Esophagus muscularis mucosa (tissue), 4 donors: ENCODE results near the gene HOXA7.

ENCODE experiments used
- EP300 ChIP-seq: sonication (generic); formaldehyde crosslinking; IDR thresholded peaks from one replicate; pipeline ENCODE4 v1.6.1; 2017; ENCODE audit warnings: antibody characterized with exemption
- POLR2A ChIP-seq: fragments of 450-650 bp; IDR thresholded peaks from one replicate; pipeline ENCODE4 v1.6.1; 2017; ENCODE audit warnings: antibody characterized with exemption, moderate library complexity, mild to moderate bottlenecking, low read depth
- TF ChIP-seq, protein P1 (sequence below), 3 experiments: fragments of 200-600 bp in 2 of 3; fragments of 450-650 bp in 1 of 3; sonication (generic) in 2 of 3; IDR thresholded peaks; one replicate each; pipeline ENCODE4 v1.5.1; 2017 to 2019; ENCODE audit warnings: antibody characterized with exemption in 3 of 3, mild to moderate bottlenecking in 2 of 3, moderate library complexity in 1 of 3

DNA sequence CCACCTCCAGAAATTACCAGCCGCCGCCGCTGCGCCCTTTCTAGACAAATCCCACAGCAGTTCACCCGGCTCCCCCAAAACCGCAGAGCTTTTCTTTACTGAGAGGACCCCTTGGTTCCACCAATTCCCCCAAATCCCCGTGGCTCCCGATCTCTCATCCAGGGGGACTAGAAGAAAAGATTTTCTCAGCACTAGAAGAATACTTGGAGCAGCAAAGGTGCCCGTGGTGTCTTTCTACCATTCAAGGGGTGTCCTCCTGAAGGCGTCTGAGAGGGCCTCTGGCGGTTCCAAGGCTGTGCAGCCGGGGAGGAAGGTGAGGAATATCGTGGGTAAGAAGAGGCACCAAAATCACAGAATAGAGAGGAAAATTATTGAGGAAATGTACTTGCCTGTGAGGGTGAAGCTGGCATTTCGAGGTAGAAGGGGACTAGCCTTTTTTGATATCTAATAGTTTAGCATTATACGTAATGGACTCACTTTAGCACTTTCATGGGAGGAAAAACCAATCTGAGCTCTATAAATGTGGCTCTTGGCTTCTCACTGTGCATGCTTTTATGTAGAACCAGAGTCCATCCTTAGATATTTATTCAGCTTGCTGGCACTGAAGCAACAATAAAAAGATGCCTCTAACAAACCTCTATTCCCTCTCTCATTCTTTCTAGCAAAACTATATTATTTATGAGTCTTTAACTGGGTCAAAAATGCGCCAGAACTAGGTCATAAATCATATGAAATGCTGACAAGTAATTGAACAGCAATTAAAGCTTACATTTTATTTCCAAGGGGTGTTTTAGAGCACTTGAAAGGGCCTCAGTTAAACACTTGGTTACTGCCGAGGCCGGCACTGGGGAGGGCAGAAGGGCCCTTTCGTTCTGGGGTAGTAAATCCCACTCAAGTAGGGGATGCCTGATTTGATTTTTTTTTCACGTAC, 40.2 kb downstream of the HOXA7 start:
- no peak for TF ChIP-seq EP300
- TF ChIP-seq, protein P1, sequence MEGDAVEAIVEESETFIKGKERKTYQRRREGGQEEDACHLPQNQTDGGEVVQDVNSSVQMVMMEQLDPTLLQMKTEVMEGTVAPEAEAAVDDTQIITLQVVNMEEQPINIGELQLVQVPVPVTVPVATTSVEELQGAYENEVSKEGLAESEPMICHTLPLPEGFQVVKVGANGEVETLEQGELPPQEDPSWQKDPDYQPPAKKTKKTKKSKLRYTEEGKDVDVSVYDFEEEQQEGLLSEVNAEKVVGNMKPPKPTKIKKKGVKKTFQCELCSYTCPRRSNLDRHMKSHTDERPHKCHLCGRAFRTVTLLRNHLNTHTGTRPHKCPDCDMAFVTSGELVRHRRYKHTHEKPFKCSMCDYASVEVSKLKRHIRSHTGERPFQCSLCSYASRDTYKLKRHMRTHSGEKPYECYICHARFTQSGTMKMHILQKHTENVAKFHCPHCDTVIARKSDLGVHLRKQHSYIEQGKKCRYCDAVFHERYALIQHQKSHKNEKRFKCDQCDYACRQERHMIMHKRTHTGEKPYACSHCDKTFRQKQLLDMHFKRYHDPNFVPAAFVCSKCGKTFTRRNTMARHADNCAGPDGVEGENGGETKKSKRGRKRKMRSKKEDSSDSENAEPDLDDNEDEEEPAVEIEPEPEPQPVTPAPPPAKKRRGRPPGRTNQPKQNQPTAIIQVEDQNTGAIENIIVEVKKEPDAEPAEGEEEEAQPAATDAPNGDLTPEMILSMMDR (IDR thresholded peaks at IDR 0.05): no peak
- TF ChIP-seq POLR2A: no peak
